ENCODE results near the gene MYNN.
"Not testable (repeated sequence)": the region's sequence is repeated elsewhere in the genome, so short reads cannot be mapped to it uniquely, and the experiment has no call there.

The MYNN gene
- long read RNA-seq, donor 1, full-length matches to known transcripts, result 4 of 4 reads
- long read RNA-seq, donor 1, partial matches to known transcripts, result 0 of 4 reads
- long read RNA-seq, donor 1, other reads (novel, unspliced or antisense), result 0 of 4 reads
- long read RNA-seq, donor 2, full-length matches to known transcripts, result 2 of 2 reads
- long read RNA-seq, donor 2, partial matches to known transcripts, result 0 of 2 reads
- long read RNA-seq, donor 2, other reads (novel, unspliced or antisense), result 0 of 2 reads
- long read RNA-seq, donor 3, full-length matches to known transcripts, result 1 of 1 reads
- long read RNA-seq, donor 3, partial matches to known transcripts, result 0 of 1 reads
- long read RNA-seq, donor 3, other reads (novel, unspliced or antisense), result 0 of 1 reads
- long read RNA-seq, donor 4, full-length matches to known transcripts, result 2 of 7 reads
- long read RNA-seq, donor 4, partial matches to known transcripts, result 5 of 7 reads
- long read RNA-seq, donor 4, other reads (novel, unspliced or antisense), result 0 of 7 reads
- long read RNA-seq, donor 5, full-length matches to known transcripts, result 4 of 4 reads
- long read RNA-seq, donor 5, partial matches to known transcripts, result 0 of 4 reads
- long read RNA-seq, donor 5, other reads (novel, unspliced or antisense), result 0 of 4 reads
- long read RNA-seq, donor 6, full-length matches to known transcripts, result 1 of 1 reads
- long read RNA-seq, donor 6, partial matches to known transcripts, result 0 of 1 reads
- long read RNA-seq, donor 6, other reads (novel, unspliced or antisense), result 0 of 1 reads
- long read RNA-seq, donor 7, full-length matches to known transcripts, result 2 of 2 reads
- long read RNA-seq, donor 7, partial matches to known transcripts, result 0 of 2 reads
- long read RNA-seq, donor 7, other reads (novel, unspliced or antisense), result 0 of 2 reads
- long read RNA-seq, donor 8, full-length matches to known transcripts, result 5 of 5 reads
- long read RNA-seq, donor 8, partial matches to known transcripts, result 0 of 5 reads
- long read RNA-seq, donor 8, other reads (novel, unspliced or antisense), result 0 of 5 reads

- DNase-seq, result peak; percentile 97
Measured at GRCh38 chr3:169772897-169773816, at the start of gene MYNN. TSS of gene MYNN (plus strand) at chr3:169773396. CDS start at chr3:169774296, 900 bp downstream.

- not testable (repeated sequence) for DNase-seq
Measured at GRCh38 chr3:169731857-169732256, 41.3 kb upstream of the MYNN start.

GRCh38 chr3:169739067-169739466, 34.1 kb upstream of the MYNN start:
- DNase-seq, result no peak

GRCh38 chr3:169744366-169745054, 28.7 kb upstream of the MYNN start:
- DNase-seq, result peak; percentile 30

- DNase-seq, result no peak
Measured at GRCh38 chr3:169746924-169747323, 26.3 kb upstream of the MYNN start.

- DNase-seq, result no peak
Measured at GRCh38 chr3:169748670-169749069, 24.5 kb upstream of the MYNN start.

GRCh38 chr3:169750665-169751064, 22.5 kb upstream of the MYNN start:
- no peak for DNase-seq

GRCh38 chr3:169751875-169752274, 21.3 kb upstream of the MYNN start:
- DNase-seq, result no peak

GRCh38 chr3:169754711-169755110, 18.5 kb upstream of the MYNN start:
- no peak for DNase-seq

- DNase-seq, result no peak
Measured at GRCh38 chr3:169755488-169755887, 17.7 kb upstream of the MYNN start.

- DNase-seq, result no peak
Measured at GRCh38 chr3:169758359-169758994, 14.7 kb upstream of the MYNN start.

GRCh38 chr3:169759256-169759655, 13.9 kb upstream of the MYNN start:
- no peak for DNase-seq

- no peak for DNase-seq
Measured at GRCh38 chr3:169760479-169760878, 12.7 kb upstream of the MYNN start.

- DNase-seq, result peak; percentile 94
Measured at GRCh38 chr3:169764312-169764881, 8.8 kb upstream of the MYNN start.

- DNase-seq, result no peak
Measured at GRCh38 chr3:169764882-169765612, 8.1 kb upstream of the MYNN start, which contains the start of gene TERC. TSS of gene TERC (minus strand) at chr3:169765060.

- peak; percentile 97 for DNase-seq
Measured at GRCh38 chr3:169769287-169770181, 3.7 kb upstream of the MYNN start, which contains the start of gene ACTRT3. TSS of gene ACTRT3 (minus strand) at chr3:169769561. CDS start at chr3:169769520, 41 bp downstream.

- DNase-seq, result peak; percentile 85
Measured at GRCh38 chr3:169771497-169772304, 1.5 kb upstream of the MYNN start.

Measured in right kidney (tissue), 9 donors.